ENCODE data around the gene CACNG4.
A peak's percentile ranks its signal among the peaks of the same experiment; 100 is the strongest.

CACNG4 gene

DNA sequence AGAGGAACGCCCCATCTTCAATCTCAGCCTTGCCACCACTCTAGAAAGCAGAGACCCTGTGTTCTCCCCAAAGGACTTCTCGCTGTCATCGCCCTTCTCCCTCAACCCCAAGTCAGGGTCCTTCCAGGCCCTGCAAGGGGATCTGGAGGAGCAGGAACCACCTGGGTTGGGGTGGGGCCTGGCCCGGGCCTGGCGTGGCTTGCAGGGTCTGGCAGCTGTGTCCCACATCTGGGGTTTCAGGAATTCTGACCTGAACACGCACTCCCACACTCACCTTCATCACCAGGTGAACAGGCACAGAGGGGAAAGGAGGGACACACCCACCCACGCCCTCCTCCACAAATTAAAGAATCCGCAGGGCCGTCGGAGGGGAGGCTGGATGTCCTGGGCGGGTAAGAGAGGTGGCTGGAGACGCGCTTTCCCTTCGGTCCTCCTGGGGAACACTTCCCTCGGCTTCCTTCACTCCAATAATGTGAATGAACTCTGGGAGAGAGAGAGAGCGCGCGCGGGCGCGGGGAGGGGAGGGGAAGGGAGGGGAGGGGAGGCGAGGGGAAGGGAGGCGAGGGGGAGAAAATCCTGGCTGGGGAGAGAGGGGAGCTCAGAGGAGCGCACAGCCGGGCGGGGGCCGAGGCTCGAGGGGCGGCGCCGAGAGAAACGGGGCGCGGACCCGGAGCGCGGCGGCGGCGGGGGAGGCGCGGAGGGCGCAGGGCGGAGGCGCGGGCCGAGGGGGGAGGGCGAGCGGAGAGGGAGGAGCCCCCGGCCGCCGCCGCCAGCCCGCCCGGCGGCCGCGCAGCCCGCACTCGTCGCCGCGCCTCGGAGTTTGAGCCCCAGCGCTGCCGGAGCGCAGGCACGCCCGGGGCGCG is at the start of gene CACNG4:
Gene CACNG4, plus strand, starts transcription at position 799 of the 863 bp plus-strand sequence. CDS start 205 bp downstream, outside the sequence.
- peak; percentile 48 for DNase-seq (ENCODE audit: low spot score)

DNA sequence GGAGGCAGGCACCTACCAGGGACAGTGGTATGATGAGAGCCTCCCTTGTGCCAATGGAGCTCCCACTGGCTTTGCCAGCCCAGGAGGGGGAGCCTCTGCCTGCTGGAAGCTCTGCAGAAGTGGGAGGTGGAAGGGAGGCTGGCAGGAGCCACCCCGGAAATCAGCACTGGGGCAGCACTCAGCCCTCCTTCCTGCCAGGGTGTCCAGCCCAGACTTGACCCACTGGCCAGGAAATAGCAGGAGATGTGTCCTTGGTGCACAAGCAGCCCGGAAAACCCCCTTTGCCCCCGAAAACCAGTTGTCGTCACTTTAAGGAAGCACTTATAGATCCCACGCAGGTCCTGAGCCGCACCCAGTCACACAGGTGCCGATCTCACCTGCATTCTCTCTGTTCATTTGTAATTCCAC is 49.3 kb upstream of the CACNG4 start:
- peak; percentile 68 for DNase-seq (ENCODE audit: low spot score)

DNA sequence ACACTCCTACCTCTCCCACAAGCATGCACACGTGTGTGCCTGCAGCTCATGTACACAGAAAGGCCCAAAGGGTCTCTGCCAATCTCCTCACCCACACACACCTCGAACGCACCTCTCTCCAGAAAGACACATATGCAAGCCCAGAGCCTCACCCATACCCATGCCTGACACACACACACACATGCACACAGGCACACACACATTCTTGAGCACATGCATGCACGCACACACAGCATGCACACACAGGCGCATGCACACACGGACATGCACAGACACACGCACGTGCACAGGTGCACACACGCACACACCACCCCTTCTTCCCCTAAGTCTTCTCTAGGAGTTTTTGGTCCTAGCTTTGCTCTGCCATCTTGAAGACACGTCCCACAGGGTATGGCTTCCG is 48.7 kb upstream of the CACNG4 start:
- no peak for DNase-seq (ENCODE audit: low spot score)

DNA sequence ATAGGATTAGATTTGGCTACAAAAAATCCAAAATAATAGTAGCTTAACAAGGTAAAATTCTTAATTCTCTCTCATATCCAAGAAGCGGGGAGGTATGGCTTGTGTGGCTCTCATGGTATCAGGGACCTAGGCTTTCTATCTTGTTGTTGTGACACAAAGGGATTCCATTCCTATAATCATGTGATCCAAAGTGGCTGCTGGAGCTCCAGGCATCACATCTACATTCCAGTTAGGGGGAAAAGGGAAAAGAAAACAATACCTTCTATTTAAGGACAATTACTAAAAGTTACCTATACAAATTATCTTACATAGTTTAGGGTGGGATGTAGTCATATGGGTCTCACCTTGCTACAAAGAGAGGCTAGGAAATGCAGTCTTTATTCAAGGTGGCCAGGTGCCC is 47.6 kb upstream of the CACNG4 start:
- DNase-seq (ENCODE audit: low spot score): no peak

DNA sequence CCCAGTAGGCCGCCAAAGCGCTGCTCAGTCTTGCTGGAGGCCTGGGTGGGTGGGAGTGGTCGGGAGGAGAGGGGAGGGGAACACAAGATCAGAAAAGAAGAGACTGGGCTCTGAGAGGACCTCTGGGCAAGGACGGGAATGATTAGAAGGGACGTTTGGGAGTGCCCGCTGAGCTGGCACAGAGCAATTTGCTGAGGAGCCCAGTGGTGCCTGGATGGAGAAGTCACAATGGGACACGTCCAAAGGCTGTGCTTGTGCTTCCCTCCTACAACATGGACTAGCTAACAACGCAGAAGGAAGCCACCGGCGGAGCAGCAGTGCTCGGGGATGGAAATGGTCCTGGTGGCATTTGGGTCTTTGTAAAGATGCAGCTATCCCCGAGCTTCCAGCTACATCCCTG is 45.6 kb upstream of the CACNG4 start:
- DNase-seq (ENCODE audit: low spot score): no peak

DNA sequence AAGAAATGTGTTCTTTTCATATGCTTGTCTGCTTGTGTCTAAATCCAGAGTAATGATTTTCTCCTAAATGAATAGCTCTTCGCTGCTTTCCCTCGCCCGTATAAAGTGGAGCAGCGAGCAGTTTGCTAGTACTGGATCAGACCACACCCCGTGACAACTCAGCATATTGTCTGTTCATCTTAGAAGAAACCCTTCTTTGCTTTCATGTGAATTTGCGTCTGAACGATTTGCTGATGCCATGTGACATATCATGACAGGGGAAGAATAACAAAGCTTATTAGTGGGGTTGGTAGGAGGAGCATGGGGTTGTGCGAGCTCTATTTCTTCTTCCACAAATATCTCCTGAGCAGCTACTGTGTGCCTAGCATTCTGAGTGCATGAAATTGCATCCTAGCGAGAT is 44.1 kb upstream of the CACNG4 start:
- DNase-seq (ENCODE audit: low spot score): no peak

DNA sequence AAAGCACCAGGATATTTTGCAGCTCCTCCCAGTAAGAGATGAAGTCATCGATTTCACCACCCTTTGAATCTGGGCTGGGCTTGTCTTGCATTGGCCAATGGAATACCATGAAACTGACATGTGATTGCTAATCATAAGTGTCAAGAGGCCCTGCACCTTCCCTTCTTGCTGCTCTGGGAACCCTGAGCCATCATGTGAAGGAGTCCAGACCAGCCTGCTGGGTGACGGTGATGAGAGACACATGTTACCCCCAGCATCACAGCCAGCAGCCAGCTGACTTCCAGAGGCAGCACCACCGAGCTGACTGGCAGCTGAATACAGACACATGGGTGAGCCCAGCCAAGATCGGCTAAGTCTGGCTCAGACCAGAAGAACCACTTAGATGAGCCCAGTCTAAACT is 43.6 kb upstream of the CACNG4 start:
- DNase-seq (ENCODE audit: low spot score): no peak

DNA sequence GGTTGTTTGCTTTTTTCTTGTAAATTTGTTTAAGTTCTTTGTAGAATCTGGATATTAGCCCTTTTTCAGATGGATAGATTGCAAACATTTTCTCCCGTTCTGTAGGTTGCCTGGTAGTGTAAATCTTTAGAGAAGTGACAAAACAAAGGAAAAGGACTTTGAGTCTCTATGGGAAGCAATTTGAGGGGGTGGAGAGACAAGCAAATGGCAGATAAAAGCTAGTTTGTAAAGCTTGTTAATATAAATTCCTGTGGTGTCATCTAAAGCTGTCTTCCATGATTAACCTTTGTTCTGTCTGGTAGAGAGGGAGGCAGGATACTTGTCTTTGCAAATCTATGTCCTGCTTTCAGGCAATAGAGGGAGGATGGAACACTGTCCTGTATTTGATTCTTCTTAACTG is 40.6 kb upstream of the CACNG4 start:
- no peak for DNase-seq (ENCODE audit: low spot score)

DNA sequence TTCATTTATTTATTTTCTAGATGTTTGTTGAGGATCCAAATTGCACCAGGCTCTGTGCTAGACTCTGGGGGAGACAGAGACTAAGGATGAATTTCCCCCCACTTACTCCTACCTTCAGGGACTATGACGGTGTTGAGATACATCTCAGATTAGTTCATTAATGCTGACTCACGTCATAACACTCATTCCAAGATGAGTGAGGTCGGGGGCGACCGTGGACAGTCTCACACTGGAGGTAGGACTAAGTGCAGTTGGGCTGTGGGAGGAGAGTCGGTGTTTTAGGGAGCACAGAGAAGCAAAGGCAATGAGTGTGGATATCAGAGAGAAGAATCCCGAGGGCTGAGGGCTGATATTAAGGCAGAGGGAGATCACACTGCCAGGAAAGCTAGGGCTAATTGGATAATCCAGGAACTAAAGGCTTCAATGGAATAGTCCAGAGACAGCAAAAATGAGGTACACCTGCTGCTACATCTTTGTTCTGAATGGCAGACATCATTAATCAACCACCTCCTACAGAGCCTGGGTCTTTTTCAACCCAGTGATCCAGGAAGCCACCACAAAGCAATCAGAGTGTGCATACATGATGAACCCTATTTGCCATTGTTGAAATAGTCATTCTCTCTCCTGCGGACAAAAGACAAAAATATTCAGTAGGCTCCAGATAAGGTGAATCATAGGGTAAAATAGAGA is 38.6 kb upstream of the CACNG4 start:
- no peak for DNase-seq (ENCODE audit: low spot score)

DNA sequence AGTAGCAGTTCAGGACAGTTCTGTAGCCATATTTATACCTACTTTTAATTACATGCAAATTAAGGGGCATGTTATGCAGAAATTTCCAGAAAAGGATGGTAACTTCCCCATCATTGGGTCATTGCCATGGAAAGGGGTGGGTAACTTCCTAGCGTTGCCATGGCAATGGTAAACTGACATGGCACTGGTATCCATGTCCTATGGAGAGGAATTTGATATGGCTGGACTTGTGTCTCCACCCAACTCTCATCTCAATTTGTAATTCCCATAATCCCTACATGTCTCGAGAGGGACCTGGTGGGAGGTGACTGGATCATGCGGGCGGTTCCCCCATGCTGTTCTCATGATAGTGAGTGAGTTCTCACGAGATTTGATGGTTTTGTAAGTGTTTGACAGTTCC is 35.6 kb upstream of the CACNG4 start:
- DNase-seq (ENCODE audit: low spot score): no peak

DNA sequence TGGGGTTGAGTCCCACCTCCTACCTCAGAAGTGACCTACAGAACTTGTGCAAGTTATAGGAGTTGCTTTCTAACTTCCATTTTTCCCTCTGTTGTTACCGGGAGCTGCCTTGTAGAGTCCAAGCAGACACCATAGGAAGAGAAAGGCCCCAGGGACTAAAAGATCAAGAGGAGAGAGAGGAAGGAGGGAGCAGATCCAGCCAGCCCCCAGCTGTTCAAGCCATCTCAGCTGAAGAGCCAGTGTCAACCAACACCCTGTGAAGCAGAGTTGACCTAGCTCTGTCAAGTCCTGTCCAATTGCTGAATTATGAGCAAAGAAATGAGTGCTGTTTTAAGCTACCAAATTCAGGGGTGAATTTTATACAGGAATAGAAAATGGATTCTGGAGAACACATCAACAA is 34.9 kb upstream of the CACNG4 start:
- DNase-seq (ENCODE audit: low spot score): no peak

DNA sequence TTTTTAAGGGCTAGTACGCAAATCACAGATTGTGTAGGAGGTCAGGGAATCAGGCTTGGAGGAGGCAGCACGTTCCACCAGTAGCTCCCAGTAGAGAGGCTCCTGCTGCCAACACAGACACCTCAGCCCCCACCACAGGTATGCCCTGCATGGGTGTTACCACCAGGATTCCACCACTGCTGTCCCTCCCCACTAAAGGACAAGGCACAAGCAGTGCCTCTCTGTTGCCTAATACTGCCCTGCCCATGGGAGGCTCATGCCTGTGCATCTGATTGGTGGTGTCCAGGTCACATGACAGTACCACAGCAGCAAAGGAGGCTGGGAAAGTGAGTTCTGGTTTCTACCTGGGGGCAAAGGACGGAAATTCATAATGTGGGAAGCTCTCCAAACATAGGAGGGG is 33.6 kb upstream of the CACNG4 start:
- peak; percentile 51 for DNase-seq (ENCODE audit: low spot score)

DNA sequence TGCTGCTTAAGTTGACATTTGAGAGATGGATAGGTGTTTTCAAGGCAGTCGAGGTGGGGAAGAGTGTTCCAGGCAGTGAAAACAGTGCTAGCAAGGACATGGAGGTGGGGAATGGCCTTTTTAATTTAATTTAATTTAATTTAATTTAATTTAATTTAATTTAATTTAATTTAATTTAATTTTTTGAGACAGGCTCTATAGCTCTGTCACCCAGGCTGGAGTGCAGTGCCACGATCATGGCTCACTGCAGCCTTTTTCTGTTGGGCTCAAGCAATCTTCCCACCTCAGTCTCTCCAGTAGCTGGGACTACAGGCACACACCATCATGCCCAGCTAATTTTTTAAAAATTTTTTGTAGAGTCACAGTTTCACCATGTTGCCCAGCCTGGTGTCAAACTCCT is 32.2 kb upstream of the CACNG4 start:
- no peak for DNase-seq (ENCODE audit: low spot score)

DNA sequence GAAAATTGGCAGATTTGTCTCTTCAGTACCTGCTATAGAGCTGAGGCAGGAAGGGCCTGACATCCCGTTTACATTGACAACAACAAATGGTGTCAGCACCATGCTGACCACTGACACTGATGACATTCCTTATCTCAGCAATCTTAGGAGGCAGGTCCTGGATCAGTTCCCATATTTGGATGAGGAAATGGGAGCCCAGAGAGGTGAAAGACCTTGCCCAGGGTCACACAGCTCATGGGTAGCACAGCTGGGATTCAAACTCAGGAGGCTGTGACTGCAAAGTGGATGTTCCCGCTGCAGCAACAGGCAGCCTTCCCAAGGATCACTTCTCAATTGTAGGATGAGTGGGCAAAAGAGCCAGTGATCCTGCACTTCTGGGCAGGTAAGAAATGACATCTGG is 30.5 kb upstream of the CACNG4 start:
- no peak for DNase-seq (ENCODE audit: low spot score)

DNA sequence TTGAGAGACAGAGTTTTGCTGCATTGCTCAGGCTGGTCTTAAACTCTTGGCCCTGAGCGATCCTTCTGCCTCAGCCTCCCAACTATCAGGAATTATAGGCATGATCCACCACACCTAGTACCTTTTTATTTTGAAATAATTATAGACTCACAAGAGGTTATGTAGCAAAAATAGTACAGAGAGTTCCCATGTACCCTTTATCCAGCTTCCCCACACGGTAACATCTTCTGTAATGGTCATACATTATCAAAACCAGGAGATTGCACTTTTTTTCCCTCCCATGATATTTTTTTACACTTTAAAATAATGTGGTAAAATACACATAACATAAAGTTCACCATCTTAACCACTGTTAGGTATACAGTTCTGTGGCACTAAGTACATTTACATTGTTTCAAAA is 28.8 kb upstream of the CACNG4 start:
- DNase-seq (ENCODE audit: low spot score): no peak

DNA sequence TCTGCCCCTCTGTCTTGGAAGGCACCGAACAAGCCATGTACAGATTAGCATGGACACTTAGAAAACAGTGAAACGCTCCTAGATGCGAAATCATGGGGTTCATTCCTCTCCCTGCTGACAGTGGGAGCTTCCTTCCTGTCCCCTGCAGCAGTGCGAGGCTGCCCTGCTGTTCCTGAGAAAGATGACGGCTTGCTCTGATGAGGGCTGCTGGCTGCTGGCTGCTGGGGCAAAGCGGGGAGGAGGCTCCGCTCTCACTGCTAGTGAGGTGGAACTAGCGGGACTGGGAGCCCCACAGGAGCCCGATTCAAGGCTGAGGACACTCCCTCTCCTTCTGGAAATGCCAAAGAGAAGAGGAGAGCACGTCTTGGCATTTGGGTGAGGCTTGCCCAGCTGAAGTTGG is 25.9 kb upstream of the CACNG4 start:
- no peak for DNase-seq (ENCODE audit: low spot score)

DNA sequence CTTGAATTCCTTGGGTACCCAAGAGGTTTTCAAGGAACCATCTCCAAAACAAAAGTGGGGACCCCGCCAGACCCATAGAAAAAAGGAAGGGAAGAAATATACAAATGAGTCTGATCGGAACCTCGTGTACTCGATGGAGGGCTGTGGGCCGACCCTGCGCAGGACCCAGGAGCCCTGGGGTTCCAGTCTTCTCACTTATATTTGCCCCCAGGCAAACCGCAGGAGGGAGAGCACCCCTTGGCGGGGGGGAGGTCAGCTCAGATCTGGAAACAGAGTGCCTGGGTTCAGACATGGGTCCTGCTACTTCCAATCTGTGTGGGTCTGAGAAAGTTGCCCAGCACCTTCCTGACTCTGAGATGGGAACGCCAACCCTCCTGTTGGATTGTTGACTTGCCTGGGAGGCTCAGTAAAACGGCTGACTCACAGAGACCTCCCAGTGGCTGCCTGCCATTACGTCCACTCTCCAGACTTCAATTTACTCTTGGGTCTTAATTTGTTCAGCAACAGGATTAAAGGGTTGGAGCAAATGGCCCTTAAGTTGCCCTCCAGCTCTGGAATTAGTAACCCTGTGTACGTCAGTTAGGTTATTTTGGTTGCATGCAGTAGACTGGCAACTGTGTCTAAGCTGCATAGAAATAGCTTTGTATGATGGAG is 24.9 kb upstream of the CACNG4 start:
- no peak for DNase-seq (ENCODE audit: low spot score)

DNA sequence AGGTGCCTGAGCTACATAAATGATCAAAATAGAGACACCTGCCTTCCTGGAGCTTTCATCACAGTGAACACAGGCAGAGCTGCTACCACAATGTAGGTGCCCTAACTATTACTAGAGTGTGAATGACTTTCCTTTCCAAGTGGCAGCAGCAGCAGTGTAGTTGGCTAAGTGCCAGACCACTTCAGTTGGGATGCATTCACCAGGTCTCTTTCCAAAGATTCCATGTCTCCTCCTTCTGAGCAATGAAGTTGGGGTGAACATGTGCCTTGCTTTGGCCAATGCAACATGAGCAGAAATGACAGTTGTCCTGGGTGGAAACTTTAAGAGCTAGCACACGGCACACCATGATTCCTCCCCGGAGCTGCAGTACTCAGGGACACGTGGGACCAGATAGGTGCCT is 23.3 kb upstream of the CACNG4 start:
- DNase-seq (ENCODE audit: low spot score): no peak

DNA sequence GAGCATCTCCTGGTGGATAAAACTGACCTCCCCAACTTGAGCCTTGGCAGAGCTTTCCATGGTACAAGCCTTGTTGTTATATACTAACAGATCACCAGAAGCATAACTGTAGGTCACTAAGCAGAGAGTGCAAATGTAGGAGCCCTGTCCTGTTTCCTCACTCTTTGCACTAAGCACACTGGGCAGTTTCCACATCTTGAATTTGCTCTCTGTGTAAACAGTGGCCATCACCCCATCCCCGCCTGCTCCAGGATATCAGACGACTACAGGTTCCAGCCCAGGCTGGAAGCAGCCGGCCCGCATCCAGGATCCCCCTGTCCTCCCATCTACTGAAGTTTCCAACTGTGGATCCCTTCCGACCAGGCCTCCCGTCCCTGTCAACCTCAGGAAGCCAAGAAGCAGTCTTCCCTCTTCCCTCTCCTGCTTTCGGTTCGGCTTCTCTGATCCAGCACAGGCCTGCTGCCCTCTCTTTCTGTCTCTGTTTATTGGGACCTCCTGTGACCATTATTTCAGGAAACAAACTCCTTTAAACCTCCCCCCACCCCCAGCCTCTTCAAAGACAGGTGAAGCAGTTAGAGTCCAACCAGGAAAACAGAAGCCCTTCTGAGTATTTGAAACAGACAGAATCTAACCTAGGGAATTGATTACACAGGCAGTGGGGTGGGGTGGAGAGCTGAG is 22.6 kb upstream of the CACNG4 start:
- DNase-seq (ENCODE audit: low spot score): no peak

DNA sequence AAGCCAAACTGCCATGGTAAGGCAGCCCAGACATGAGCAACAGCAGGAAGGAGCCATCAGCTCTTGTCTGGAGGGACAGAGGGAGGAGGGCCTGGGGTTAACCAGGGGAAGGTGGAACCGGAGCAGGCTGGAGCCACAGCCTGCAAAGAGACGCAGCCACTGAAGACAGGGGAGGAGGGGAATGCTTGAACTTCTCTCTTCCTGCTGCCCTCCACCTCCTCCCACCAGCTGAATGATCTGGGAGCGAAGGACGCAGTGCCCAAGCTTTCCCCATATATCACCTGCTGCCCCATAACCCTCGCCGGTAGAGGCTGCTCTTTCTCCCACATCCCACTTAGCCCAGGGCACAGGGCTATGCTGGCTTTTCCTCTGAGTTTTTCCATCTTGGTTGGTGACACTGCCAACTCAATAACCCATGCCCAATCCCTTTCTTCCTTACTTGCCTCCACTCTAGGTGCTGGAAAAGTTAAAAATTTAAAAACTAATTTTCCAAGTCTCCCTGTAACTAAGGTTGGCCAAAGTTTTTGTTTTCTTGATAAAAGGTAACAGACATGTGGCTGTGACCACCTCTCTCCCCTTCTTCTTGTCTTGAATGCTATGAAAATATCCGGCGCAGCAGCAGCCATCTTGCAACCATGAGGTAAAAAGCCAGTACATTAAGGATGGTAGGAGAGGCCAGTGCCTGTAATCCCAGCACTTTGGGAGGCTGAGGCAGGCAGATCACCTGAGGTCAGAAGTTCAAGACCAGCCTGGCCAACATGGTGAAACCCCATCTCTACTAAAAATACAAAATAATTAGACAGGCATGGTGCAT is 21.8 kb upstream of the CACNG4 start:
- DNase-seq (ENCODE audit: low spot score): no peak

DNA sequence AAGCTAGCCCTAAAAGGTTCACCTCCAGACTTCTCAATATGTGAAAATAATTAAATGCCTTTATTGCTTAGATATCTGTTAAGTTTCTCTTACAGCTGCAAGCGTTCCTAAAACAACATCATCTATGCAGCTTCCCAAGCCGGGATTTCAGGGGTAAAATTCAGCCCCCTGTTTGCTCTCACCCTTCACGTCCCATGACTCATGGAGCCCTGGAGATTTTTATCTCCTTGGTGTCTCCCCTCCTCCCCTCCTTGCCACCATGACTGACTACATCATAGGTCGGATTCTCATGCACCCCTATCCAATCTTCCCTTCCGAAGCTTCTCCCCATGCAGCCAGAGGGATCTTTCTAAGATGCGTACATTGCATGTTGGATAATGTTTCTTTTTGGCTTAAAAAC is 21.0 kb upstream of the CACNG4 start:
- no peak for DNase-seq (ENCODE audit: low spot score)
